HG02973 (cell line): ENCODE results near the gene MICAL3.
"Not testable (repeated sequence)": the region's sequence is repeated elsewhere in the genome, so short reads cannot be mapped to it uniquely, and the experiment has no call there.

Experiments used
- ATAC-seq: cut with Tn5 transposase; IDR thresholded peaks from one replicate; pipeline ENCODE4 v1.9.1; 2021; ENCODE audit warnings: moderate library complexity; ENCODE audit not compliant: unreplicated experiment

Gene MICAL3

DNA sequence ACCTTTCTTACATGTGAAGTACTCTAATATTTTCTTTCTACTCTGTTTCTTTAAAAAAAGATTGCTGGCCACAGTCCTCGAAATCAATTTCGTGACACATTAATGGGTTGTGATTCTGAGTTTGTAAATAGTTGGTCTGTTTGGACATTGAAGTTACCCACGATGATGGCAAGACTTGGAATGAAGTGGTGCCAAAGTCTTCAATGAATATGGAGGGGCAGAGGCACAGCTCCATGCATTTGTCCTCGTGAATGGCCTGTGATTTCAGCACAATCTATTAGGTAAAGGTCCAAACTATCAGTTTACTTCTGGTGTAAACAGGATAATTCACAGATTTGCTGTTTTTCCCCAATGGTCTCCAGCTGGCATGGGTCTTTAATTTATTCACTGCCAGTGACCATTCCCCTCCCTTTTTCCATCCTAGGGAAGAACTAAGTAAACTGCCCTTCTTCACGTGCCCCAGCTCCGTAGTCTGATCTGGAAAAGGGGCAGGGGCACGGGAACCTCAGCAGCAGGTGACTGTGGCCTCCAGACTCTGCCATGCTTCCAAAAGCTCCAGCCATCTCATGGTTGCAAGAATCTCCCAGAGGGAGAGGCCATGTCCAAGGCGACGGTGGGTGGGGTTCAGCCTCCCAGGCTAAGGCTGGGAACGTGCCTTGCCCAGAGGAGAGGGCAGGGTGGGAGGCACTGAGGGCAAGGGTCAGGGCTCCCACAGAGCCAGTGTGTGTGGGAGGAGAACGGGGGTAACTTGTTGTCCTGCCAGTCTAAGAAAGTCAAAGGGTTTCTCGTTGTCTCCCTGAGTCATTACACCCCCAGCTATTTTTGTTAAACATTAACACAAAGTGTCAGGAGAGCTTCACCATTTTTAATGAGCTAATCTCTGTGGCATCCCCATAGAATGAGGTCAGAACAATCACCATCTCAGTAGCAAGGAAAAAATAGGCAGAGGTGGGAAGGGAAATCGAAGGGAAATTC lies 36.6 kb upstream of the MICAL3 start:
- ATAC-seq: no peak

DNA sequence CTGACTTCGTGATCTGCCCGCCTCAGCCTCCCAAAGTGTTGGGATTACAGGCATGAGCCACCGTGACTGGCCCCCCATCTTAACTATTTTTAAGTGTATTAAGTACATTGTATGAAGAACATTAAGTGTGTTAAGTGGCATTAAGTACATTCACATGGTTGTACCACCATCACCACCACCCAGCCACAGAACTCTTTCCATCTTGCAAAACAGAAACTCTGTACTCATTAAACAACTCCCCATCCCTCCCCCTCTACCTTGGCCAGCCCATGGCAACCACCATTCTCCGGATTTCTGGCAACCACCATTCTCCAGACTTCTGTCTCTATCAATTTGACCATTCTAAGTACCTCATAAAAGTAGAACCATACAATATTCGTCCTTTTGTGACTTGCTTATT lies 35.6 kb upstream of the MICAL3 start:
- ATAC-seq: no peak

DNA sequence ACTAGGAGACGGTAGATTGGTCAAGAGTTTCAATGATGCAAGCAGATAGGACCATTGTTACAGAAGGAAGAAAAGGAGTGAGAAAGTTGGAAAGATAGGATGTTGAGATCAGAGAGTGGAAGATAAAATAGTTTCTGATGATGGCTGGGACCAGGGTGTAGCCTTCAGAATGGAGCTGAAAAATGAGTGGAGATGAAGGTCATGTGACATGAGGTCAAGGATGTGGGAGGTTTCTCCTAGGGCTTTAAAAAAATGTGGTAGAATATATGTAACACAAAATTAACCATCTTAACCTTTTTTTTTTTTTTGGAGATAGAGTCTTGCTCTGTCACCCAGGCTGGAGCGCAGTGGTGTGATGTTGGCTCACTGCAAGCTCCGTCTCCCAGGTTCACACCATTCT lies 35.1 kb upstream of the MICAL3 start:
- no peak for ATAC-seq

DNA sequence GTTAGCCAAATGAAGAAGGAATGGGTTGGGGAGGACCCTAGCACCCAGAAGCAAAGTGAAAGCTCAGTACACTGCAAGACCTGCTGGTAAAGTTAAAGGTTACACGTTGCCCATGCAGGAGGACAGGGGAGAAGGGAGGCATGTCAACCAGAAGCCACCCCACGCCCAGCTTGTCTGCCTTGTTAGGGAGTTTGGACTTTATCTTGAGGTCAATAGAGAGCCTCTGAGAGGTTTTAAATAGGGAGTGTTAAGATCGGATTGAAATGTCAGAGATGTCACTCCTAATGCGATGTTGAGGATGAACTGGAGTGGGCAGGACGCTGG lies 34.7 kb upstream of the MICAL3 start:
- no peak for ATAC-seq

DNA sequence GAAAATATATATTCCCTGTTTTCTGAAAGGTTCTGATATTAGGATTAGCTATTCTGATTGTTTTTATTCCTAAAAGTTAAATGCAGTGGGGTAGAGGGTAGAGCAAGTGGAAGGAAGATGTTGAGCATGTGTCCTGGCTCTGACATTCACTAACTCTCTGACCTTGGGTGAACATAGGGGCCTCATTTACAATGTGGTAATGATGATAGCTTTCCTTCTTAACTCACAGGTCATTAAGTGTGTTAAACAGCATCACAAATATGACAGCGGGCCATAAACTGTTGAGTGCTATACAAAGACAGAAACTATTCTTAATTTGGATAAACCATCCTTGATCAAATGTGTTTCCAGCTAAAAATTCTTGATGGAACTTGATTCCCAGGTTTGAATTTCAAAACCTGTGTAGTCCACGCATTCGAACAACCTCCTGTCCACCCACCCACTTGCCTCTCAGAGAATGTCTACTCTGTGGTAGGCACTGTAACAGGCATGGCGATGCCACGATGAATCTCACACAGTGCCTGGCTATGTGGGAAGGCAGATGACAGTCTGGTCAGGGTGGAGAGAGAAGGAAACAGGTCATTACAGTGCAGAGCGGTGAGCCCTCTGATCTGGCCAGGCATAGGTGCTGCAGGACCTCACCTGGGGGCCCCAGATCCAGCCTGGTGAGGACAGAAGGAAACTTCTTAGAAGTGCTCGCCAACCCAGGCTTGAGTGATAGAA lies 34.2 kb upstream of the MICAL3 start:
- ATAC-seq: no peak

DNA sequence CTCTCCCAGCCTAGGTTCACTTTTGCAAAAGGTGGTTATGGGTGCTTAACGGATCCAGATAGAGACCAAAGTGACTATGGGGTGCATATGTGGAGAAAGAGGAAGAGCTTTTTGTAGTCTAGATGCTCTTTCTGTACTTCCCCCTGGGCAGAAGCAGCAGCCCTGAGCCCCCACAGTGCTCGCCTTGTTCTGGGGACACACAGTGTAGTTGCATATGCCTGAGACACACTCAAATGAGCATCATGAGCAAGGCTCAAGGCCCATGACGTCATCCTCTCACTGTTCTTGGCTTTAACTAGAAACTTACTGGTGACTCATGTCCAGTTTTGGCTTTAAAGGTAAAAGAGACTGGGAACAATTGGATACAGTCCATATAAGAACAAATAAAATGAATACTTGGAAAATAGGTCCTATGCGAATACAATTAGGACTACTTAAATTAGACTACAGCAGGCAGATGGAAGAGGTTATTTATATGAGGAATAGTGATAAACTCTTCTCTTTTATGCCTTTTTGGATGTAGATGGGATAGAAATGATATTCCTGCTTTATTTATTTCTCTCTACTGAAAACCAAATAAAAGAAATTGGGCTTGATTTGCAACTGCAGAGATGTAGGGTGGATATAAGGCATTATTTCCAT lies 33.3 kb upstream of the MICAL3 start:
- ATAC-seq: peak; percentile 43

DNA sequence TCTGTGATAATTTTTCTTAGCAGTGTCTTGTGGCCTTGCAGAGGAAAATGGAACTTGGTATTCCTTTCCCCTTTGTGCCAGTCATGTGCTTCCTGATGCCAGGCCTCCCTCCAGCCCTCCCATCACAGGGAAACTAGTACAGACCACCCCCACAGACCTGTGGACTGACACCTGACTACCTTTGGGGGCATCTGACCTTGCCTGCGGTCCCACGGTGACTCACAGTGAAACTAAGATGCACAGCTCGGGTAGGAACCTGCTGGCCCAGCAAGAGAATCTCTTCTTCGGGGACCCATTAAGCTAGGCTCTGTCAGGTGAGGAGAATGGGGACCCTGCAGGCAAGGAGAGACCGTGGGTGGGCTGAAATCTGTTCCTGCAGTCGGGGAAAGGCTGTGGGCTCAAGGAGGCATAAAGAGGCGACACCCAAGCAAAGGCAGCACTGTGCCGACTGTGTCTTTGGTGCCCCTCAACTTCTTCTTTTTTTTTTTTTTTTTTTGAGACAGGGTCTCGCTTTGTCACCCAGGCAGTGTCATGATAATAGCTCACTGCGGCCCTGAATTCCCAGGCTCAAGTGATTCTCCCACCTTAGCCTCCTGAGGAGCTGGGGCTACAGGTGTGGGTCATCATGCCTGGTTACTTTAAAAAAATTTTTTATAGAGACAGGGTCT lies 32.6 kb upstream of the MICAL3 start:
- ATAC-seq: peak; percentile 53

DNA sequence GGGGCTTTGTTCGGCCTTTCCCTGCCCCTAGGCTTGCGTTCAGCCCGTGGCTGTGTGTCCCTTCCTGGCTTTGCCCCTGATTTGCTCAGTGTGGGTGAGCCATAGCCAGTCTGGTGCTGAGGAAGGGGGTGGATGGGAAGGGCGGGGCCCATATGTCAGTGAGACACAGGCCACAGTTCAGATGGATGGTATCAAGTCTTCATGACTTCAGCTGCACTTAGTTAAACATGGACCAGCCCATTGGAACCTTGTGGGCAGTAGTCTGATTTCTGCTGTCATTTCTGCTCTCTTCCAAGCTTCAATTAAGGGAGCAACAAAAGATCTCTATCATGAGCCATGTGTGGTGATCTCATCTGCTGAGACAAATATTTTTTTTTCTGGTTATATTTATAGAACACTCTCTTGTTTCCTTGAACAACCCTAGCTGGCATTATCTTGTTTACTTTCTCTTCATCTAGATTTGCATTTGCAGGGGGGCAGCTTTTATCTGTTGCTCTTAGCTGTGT lies 31.9 kb upstream of the MICAL3 start:
- no peak for ATAC-seq

DNA sequence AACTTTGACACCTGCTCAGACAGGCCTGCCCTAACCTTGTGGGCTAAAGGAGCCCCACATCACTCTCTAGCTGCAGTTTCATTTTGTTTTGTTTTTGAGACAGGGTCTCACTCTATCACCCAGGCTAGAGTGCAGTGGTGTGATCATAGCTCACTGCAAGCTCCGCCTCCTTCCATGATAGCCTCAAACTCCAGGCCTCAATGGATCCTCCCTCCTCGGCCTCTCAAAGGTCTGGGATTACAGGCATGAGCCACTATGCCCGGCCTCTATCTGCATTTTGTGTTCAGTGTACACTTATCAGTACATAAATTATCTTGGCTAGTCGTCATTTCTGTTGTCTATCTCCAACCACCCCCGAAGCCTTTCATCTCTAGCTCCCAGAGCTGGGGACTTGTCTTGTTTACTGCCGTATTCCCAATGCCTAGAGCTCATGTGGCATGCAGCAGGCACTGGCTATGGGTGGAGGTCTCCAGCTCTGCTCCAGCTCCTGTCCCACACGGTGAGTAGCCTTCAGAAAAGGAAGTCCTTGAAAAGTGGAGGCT lies 31.3 kb upstream of the MICAL3 start:
- ATAC-seq: no peak

DNA sequence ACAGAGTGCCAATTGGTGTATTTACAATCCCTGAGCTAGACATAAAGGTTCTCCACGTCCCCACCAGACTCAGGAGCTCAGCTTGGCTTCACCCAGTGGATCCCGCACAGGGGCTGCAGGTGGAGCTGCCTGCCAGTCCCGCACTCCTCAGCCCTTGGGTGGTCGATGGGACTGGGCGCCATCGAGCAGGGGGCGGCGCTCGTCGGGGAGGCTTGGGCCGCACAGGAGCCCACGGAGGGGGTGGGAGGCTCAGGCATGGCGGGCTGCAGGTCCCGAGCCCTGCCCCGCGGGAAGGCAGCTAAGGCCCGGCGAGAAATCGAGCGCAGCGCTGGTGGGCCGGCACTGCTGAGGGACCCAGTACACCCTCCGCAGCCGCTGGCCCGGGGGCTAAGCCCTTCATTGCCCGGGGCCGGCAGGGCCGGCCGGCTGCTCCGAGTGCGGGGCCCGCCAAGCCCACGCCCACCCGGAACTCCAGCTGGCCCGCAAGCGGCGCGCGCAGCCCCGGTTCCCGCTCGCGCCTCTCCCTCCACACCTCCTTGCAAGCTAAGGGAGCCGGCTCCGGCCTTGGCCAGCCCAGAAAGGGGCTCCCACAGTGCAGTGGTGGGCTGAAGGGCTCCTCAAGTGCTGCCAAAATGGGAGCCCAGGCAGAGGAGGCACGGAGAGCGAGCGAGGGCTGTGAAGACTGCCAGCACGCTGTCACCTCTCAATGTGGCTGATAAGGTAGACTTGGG lies 29.0 kb upstream of the MICAL3 start:
- not testable (repeated sequence) for ATAC-seq

DNA sequence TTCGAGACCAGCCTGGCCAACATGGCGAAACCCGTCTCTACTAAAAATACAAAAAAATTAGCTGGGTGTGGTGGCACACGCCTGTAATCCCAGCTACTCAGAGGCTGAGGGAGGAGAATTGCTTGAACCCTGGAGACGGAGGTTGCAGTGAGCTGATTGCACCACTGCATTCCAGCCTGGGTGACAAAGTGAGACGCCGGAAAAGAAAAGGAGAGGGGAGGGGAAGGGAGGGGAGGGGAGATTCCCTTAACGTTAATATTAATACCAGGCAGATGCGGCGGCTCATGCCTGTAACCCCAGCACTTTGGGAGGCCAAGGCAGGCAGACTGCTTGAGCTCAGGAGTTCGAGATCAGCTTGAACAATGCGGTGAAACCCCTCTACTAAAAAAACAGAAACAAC lies 26.8 kb upstream of the MICAL3 start:
- not testable (repeated sequence) for ATAC-seq

DNA sequence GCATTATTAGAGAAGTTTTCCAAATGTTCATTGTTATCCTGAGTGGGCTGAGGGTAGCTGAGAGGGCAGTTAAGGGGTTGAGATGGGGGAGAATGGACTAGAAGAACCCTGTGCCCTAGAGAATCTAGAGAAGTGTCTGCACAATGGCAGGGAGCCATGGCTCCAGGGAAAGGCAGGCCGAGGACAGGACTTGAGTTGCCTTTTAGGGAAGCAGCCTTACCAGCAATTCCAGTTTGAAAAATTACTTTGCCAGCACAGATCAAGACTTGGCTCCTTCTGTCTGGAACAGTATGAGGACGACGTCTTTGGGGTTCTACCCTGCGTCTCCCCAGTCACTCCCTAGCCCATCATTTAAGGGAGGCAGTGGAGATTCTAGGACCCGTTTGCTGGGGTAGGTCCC lies 25.7 kb upstream of the MICAL3 start:
- no peak for ATAC-seq

DNA sequence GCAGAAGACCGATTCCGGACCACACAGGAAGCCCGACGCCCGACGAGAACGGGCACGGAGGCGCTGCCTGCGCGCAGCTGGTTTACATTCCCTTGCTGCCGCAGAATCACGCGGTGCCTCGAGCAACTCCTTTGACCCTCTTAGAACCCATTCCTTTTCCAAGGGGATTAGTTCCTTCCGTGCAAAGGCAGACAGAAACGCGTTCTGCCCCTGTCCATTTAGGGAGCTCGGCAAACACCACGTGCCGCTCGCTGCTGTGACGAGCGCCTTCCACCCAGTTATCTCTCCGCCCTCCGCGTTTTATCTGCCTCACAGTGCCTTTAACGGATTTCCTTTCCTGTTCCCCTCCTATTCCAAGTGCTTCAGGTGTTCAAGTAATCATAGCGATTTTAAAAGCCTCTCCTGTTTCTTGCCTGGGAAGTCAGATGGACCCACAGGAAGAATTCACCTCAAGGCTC lies 24.1 kb upstream of the MICAL3 start:
- no peak for ATAC-seq

DNA sequence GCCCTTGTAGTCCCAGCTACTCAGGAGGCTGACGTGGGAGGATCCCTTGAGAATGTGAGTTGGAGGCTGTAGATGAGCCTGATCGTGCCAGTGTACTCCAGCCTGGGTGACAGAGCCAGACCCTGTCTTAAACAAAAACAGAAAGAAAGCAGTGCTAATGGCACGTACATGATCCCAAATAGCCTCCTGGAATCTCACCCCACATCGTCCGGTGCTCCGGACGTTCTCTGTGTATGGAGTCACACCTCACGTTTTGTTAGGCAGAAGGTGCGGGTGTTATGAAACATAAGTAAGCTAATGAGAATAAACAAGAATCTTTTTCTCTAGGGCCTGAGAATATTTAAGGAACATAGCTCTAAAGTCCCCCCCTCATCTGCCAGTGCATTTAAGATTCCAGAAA lies 23.7 kb upstream of the MICAL3 start:
- ATAC-seq: no peak

DNA sequence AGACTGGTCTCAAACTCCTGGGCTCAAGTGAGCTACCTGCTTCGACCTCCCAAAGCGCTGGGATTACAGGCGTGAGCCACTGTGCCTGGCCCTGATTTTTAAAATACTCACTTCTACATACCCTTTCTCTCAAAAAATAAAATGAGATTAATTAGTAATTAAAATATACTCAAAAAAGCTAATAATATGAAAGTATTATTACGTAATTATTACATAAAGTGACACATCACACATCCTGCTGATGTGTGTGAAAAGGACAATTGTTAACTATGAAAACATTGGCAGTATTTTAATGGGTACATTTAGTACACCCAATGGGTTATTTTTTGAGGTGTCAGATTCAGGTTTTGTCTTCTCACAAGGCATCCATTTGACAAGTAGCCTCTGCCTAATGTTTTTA lies 21.4 kb upstream of the MICAL3 start:
- ATAC-seq: no peak

DNA sequence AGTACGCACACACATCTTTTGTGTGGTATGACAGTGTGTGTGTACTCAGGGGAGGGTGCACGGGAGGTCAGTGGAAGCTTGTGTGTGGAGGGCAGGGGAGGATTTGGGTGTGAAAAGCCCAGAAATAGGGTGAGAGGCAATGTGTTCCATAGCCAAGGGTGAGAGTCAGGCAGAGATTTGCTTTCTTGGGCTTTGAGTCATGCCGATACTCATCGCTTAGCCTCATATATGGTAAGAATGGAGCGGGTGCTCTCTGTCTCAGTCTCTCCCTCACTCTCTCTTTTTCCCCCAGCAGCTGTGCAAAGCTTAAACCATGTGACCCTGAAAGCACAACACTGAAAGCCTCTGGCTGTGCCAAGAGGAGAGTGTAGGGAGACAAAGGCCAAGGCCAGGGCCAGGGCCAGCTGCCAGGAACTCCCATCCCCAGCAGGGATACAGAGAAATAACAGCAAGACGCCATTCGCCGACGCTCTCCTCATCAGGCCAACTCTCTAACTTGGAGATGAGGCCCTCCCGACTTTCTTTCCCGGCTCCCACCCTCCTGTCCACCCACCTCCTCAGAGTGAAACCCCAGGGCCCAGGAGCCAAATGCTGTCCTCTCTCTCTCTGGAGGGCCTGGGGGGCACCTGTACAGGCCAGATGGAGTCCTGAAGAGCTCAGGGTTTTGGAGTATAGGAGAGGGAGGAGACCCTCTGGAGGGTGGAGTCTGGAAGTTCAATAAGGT lies 20.3 kb upstream of the MICAL3 start:
- ATAC-seq: no peak

DNA sequence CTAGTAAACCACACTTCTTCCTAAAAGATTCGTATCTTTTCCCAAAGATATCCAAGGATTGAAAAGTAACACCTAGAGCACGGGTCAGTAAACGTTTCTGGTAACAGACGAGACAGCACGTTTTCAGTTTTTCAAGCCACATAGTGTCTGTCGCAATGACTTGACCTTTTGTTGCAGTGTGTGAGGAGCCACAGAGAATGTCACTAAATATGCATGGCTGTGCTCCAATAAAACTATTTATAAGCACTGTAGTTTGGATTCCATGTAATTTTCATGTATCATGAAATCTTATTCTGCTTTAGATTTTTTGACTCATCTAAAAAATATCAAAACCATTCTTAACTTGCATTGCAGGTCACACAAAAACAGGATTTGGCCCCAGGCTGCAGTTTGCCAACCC lies 18.3 kb upstream of the MICAL3 start:
- no peak for ATAC-seq

DNA sequence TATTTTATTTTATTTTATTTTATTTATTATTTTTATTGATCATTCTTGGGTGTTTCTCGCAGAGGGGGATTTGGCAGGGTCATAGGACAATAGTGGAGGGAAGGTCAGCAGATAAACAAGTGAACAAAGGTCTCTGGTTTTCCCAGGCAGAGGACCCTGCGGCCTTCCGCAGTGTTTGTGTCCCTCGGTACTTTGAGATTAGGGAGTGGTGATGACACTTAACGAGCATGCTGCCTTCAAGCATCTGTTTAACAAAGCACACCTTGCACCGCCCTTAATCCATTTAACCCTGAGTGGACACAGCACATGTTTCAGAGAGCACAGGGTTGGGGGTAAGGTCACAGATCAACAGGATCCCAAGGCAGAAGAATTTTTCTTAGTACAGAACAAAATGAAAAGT lies 16.5 kb upstream of the MICAL3 start:
- not testable (repeated sequence) for ATAC-seq

DNA sequence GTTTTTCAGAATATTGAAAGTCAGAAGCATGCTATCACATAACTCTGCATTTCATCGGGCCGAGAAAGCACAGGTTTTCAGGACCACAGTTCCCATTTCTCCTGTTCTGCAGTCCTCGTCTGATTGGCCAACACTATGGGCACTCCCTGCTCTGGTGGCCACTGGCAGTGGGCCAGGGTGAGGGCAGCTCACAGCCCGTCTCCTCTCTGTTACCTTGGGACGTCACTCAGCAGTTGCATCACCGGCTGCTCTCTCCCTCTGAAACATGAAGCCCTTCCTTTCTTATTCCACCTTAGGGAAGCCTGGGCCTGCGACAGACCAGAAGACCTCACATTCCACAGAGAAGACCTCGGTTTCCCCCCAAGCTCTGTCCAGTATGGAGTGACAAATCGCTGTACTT lies 11.4 kb upstream of the MICAL3 start:
- no peak for ATAC-seq
